ENCODE data around the gene ARMH2.

DNA sequence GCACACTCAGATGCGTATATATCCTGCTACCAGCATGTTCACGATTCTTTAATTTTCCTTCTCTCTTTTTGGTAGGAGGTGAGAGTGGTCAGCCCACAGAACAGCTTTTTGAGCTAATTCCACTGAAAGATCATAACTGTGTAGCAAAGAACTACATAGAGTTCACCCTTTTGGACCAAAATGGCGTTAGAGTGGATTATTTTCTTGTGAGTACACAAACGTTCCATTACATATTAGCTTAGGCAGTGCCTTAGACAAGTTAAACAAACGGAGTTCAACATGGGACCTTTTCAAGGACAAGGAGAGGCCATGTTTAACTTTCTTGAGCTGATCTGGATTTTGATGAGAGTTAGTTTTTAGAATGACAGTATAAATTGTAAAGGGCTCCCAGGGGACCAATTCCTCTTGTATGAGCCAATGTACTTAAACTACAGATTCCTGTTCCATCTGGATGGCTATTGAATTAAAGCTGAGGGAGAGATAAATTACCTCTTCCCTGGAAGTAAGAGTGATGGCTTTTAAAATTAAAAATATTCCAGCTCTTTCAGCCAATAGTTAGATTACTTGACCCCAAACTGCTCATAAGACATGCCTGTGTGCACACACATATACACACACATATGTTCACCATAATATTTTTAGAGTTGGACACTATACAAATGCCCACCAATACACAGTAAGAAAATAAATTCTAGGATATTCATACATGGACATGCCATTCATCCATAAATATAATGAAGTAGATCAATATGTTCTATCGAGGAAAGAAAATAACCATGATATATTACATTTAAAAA, 25.6 kb upstream of the ARMH2 start:
- TF ChIP-seq EZH2 (IDR thresholded peaks at IDR 0.05; ENCODE audit: low read depth, unreplicated experiment) (no peak), CREB1 (CRISPR knock-in tag; IDR thresholded peaks at IDR 0.05; ENCODE audit: low read depth) (no peak), POLR2AphosphoS5 (IDR thresholded peaks at IDR 0.05; ENCODE audit: low read depth) (no peak), EZH2phosphoT487 (IDR thresholded peaks at IDR 0.05; ENCODE audit: unreplicated experiment) (no peak), JUNB (IDR thresholded peaks at IDR 0.05; ENCODE audit: unreplicated experiment) (no peak), NANOG (IDR thresholded peaks at IDR 0.05; ENCODE audit: borderline replicate concordance) (no peak), STAT1 (IDR thresholded peaks at IDR 0.05; ENCODE audit: unreplicated experiment) (no peak)
- TF ChIP-seq, protein P1, sequence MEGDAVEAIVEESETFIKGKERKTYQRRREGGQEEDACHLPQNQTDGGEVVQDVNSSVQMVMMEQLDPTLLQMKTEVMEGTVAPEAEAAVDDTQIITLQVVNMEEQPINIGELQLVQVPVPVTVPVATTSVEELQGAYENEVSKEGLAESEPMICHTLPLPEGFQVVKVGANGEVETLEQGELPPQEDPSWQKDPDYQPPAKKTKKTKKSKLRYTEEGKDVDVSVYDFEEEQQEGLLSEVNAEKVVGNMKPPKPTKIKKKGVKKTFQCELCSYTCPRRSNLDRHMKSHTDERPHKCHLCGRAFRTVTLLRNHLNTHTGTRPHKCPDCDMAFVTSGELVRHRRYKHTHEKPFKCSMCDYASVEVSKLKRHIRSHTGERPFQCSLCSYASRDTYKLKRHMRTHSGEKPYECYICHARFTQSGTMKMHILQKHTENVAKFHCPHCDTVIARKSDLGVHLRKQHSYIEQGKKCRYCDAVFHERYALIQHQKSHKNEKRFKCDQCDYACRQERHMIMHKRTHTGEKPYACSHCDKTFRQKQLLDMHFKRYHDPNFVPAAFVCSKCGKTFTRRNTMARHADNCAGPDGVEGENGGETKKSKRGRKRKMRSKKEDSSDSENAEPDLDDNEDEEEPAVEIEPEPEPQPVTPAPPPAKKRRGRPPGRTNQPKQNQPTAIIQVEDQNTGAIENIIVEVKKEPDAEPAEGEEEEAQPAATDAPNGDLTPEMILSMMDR (conservative IDR thresholded peaks at IDR 0.05; ENCODE audit: low read depth in 2 of 2): no peak
- TF ChIP-seq, protein P2, sequence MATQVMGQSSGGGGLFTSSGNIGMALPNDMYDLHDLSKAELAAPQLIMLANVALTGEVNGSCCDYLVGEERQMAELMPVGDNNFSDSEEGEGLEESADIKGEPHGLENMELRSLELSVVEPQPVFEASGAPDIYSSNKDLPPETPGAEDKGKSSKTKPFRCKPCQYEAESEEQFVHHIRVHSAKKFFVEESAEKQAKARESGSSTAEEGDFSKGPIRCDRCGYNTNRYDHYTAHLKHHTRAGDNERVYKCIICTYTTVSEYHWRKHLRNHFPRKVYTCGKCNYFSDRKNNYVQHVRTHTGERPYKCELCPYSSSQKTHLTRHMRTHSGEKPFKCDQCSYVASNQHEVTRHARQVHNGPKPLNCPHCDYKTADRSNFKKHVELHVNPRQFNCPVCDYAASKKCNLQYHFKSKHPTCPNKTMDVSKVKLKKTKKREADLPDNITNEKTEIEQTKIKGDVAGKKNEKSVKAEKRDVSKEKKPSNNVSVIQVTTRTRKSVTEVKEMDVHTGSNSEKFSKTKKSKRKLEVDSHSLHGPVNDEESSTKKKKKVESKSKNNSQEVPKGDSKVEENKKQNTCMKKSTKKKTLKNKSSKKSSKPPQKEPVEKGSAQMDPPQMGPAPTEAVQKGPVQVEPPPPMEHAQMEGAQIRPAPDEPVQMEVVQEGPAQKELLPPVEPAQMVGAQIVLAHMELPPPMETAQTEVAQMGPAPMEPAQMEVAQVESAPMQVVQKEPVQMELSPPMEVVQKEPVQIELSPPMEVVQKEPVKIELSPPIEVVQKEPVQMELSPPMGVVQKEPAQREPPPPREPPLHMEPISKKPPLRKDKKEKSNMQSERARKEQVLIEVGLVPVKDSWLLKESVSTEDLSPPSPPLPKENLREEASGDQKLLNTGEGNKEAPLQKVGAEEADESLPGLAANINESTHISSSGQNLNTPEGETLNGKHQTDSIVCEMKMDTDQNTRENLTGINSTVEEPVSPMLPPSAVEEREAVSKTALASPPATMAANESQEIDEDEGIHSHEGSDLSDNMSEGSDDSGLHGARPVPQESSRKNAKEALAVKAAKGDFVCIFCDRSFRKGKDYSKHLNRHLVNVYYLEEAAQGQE (IDR thresholded peaks at IDR 0.05; ENCODE audit: unreplicated experiment): no peak
- TF ChIP-seq, protein P3, sequence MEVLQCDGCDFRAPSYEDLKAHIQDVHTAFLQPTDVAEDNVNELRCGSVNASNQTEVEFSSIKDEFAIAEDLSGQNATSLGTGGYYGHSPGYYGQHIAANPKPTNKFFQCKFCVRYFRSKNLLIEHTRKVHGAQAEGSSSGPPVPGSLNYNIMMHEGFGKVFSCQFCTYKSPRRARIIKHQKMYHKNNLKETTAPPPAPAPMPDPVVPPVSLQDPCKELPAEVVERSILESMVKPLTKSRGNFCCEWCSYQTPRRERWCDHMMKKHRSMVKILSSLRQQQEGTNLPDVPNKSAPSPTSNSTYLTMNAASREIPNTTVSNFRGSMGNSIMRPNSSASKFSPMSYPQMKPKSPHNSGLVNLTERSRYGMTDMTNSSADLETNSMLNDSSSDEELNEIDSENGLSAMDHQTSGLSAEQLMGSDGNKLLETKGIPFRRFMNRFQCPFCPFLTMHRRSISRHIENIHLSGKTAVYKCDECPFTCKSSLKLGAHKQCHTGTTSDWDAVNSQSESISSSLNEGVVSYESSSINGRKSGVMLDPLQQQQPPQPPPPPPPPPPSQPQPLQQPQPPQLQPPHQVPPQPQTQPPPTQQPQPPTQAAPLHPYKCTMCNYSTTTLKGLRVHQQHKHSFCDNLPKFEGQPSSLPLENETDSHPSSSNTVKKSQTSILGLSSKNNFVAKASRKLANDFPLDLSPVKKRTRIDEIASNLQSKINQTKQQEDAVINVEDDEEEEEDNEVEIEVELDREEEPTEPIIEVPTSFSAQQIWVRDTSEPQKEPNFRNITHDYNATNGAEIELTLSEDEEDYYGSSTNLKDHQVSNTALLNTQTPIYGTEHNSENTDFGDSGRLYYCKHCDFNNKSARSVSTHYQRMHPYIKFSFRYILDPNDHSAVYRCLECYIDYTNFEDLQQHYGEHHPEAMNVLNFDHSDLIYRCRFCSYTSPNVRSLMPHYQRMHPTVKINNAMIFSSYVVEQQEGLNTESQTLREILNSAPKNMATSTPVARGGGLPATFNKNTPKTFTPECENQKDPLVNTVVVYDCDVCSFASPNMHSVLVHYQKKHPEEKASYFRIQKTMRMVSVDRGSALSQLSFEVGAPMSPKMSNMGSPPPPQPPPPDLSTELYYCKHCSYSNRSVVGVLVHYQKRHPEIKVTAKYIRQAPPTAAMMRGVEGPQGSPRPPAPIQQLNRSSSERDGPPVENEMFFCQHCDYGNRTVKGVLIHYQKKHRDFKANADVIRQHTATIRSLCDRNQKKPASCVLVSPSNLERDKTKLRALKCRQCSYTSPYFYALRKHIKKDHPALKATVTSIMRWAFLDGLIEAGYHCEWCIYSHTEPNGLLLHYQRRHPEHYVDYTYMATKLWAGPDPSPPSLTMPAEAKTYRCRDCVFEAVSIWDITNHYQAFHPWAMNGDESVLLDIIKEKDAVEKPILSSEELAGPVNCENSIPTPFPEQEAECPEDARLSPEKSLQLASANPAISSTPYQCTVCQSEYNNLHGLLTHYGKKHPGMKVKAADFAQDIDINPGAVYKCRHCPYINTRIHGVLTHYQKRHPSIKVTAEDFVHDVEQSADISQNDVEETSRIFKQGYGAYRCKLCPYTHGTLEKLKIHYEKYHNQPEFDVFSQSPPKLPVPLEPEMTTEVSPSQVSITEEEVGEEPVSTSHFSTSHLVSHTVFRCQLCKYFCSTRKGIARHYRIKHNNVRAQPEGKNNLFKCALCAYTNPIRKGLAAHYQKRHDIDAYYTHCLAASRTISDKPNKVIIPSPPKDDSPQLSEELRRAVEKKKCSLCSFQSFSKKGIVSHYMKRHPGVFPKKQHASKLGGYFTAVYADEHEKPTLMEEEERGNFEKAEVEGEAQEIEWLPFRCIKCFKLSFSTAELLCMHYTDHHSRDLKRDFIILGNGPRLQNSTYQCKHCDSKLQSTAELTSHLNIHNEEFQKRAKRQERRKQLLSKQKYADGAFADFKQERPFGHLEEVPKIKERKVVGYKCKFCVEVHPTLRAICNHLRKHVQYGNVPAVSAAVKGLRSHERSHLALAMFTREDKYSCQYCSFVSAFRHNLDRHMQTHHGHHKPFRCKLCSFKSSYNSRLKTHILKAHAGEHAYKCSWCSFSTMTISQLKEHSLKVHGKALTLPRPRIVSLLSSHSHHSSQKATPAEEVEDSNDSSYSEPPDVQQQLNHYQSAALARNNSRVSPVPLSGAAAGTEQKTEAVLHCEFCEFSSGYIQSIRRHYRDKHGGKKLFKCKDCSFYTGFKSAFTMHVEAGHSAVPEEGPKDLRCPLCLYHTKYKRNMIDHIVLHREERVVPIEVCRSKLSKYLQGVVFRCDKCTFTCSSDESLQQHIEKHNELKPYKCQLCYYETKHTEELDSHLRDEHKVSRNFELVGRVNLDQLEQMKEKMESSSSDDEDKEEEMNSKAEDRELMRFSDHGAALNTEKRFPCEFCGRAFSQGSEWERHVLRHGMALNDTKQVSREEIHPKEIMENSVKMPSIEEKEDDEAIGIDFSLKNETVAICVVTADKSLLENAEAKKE (CRISPR knock-in tag; IDR thresholded peaks at IDR 0.05): no peak
- TF ChIP-seq, protein P4, sequence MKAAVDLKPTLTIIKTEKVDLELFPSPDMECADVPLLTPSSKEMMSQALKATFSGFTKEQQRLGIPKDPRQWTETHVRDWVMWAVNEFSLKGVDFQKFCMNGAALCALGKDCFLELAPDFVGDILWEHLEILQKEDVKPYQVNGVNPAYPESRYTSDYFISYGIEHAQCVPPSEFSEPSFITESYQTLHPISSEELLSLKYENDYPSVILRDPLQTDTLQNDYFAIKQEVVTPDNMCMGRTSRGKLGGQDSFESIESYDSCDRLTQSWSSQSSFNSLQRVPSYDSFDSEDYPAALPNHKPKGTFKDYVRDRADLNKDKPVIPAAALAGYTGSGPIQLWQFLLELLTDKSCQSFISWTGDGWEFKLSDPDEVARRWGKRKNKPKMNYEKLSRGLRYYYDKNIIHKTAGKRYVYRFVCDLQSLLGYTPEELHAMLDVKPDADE (IDR thresholded peaks at IDR 0.05): no peak

Measured in GM23338 (cell line).